Measurements from ENCODE around the gene ZNF275.
A peak's percentile ranks its signal among the peaks of the same experiment; 100 is the strongest.

Gene ZNF275

DNA sequence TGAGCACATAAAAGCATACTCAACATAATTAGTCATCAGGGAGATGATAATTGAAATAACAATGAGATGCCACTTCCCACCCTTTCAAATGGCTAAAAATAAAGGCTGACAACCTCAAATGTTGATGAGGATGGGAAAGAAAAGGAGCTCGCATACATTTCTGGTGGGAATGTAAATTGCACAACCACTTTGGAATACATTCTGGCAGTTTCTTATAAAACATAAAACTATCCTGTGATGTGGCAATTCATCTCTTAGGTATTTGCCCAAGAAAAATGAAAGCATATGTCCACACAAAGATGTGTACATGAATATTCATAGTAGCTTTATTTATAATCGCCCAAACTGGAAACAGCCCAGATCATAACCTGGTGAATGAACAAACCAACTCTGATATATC, 687 bp upstream of the ZNF275 start:
- no peak for TF ChIP-seq EZH2phosphoT487 (conservative IDR thresholded peaks at IDR 0.05; ENCODE audit: low read length)
- TF ChIP-seq, protein P1, sequence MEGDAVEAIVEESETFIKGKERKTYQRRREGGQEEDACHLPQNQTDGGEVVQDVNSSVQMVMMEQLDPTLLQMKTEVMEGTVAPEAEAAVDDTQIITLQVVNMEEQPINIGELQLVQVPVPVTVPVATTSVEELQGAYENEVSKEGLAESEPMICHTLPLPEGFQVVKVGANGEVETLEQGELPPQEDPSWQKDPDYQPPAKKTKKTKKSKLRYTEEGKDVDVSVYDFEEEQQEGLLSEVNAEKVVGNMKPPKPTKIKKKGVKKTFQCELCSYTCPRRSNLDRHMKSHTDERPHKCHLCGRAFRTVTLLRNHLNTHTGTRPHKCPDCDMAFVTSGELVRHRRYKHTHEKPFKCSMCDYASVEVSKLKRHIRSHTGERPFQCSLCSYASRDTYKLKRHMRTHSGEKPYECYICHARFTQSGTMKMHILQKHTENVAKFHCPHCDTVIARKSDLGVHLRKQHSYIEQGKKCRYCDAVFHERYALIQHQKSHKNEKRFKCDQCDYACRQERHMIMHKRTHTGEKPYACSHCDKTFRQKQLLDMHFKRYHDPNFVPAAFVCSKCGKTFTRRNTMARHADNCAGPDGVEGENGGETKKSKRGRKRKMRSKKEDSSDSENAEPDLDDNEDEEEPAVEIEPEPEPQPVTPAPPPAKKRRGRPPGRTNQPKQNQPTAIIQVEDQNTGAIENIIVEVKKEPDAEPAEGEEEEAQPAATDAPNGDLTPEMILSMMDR (IDR thresholded peaks at IDR 0.05; ENCODE audit: insufficient read depth, low read length, poor library complexity, severe bottlenecking), result no peak
- Histone ChIP-seq H3K4me3 (ENCODE audit: insufficient read depth, low read length, poor library complexity, severe bottlenecking) (no peak overlapping the region), H3K9me3 (ENCODE audit: insufficient read depth, low read length) (no peaks in the 10 kb centered on the region), H3K27me3 (ENCODE audit: low read length) (no peaks in the 10 kb centered on the region), H4K20me1 (ENCODE audit: low read depth, low read length) (no peaks in the 10 kb centered on the region), H3K9ac (ENCODE audit: low read length) (no peak overlapping the region), H3K9me2 (replicated peaks; ENCODE audit: insufficient read depth, low read length) (no peaks in the 10 kb centered on the region), H3K27ac (ENCODE audit: low read depth, low read length) (no peak overlapping the region), H3F3A (ENCODE audit: insufficient read depth) (no peaks in the 10 kb centered on the region), H3K79me2 (ENCODE audit: insufficient read depth, low read length) (no peaks in the 10 kb centered on the region), H3K36me3 (ENCODE audit: low read length) (no peaks in the 10 kb centered on the region), H2AFZ (ENCODE audit: low read depth, low read length, severe bottlenecking) (no peak overlapping the region), H3K4me2 (ENCODE audit: low read depth, low read length, poor library complexity, severe bottlenecking) (no peak overlapping the region)

DNA sequence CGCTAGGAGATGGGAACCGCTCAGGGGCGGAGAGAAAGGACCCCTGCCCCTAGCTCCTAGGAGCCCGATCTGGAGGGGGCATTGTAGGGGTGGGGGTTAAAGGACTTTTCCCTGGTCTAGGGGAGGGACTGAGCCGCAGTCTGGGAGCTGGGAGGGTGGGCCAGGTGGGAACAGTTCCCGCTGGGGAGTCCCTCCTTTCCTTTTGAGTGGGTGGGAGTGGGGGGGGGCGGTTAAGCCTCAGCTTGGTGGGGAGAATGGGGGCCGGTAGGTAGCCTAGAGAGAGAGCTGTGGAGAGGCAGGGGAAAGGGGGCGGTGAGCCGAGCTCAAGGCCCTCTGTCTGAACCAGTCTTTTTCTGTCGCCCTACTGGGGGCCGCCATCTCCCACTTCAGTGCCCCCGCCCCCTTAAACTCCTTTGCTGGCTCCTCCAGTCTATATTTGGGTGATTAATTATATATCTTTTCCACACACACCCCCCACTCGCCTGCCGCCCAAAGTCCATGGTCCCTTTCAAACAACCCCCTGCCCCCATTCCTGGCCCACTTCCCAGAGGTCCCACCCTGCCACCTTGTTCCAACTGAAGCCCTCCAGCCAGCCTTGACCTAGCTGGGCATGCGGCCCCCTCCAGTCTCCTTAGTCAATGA, 822 bp downstream of the ZNF275 start:
- Histone ChIP-seq H2AFZ (ENCODE audit: low read depth, low read length, severe bottlenecking) (peak overlapping the region; percentile 82), H3K4me2 (ENCODE audit: low read depth, low read length, poor library complexity, severe bottlenecking) (peak overlapping the region; percentile 59), H3K27me3 (ENCODE audit: low read length) (no peaks in the 10 kb centered on the region), H3K9ac (ENCODE audit: low read length) (peak overlapping the region; percentile 66), H4K20me1 (ENCODE audit: low read depth, low read length) (no peaks in the 10 kb centered on the region), H3F3A (ENCODE audit: insufficient read depth) (no peaks in the 10 kb centered on the region), H3K79me2 (ENCODE audit: insufficient read depth, low read length) (no peaks in the 10 kb centered on the region), H3K4me3 (ENCODE audit: insufficient read depth, low read length, poor library complexity, severe bottlenecking) (peak overlapping the region; percentile 56), H3K9me3 (ENCODE audit: insufficient read depth, low read length) (no peaks in the 10 kb centered on the region), H3K36me3 (ENCODE audit: low read length) (no peaks in the 10 kb centered on the region), H3K9me2 (replicated peaks; ENCODE audit: insufficient read depth, low read length) (no peaks in the 10 kb centered on the region), H3K27ac (ENCODE audit: low read depth, low read length) (no peak overlapping the region)
- TF ChIP-seq, protein P1 (IDR thresholded peaks at IDR 0.05; ENCODE audit: insufficient read depth, low read length, poor library complexity, severe bottlenecking), result no peak
- no peak for TF ChIP-seq EZH2phosphoT487 (conservative IDR thresholded peaks at IDR 0.05; ENCODE audit: low read length)

DNA sequence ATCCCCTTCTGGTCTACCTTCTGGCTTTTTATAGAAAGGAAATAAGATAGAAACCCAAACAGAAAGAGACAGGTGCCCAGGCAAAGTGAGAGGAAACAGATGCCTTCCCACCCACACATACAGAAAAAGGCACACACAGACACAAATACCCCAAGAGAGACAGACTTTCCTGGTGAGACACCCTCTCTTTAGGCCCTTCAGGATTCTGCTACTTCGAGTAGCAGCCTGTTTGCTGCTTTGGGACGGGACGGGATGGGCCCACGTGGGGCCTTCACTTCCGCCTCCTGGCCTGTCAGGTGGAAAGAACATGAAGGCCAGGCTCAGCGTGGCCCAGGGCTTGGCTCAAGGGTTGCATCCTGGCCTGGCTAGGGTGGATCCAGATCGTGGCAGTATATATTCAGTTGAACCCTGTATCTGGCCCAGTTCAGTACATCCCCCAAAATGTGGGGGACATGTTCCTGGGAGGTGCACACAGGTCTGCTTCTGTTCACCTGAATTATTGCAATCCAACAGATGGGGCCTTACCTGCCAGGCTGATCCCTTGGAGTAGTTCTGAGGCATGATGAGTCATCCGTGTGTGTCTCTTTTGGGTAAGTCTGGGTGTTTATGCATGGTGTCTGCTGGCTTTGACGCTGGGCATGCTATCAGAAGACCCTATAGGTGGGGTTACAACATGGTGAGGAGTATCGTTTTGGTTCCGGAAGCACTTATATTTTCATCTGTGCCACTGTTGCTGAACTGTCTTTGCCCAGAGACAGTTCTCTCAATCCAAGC, 2.4 kb downstream of the ZNF275 start:
- H3K36me3 ChIP-seq (ENCODE audit: low read length), result no peaks in the 10 kb centered on the region
- H3K27me3 ChIP-seq (ENCODE audit: low read length), result no peaks in the 10 kb centered on the region
- H3K9ac ChIP-seq (ENCODE audit: low read length), result no peak overlapping the region
- H3F3A ChIP-seq (ENCODE audit: insufficient read depth), result no peaks in the 10 kb centered on the region
- H4K20me1 ChIP-seq (ENCODE audit: low read depth, low read length), result no peaks in the 10 kb centered on the region
- H3K9me2 ChIP-seq (replicated peaks; ENCODE audit: insufficient read depth, low read length), result no peaks in the 10 kb centered on the region
- H3K4me3 ChIP-seq (ENCODE audit: insufficient read depth, low read length, poor library complexity, severe bottlenecking), result no peak overlapping the region
- H3K79me2 ChIP-seq (ENCODE audit: insufficient read depth, low read length), result no peaks in the 10 kb centered on the region
- no peak overlapping the region for H3K27ac ChIP-seq (ENCODE audit: low read depth, low read length)
- H3K9me3 ChIP-seq (ENCODE audit: insufficient read depth, low read length), result no peaks in the 10 kb centered on the region
- no peak for TF ChIP-seq EZH2phosphoT487 (conservative IDR thresholded peaks at IDR 0.05; ENCODE audit: low read length)
- TF ChIP-seq, protein P1 (IDR thresholded peaks at IDR 0.05; ENCODE audit: insufficient read depth, low read length, poor library complexity, severe bottlenecking), result no peak
- H3K4me2 ChIP-seq (ENCODE audit: low read depth, low read length, poor library complexity, severe bottlenecking), result no peak overlapping the region
- no peak overlapping the region for H2AFZ ChIP-seq (ENCODE audit: low read depth, low read length, severe bottlenecking)

All from SU-DHL-6 (cell line).